PC-3 (cell line): ENCODE results near the gene GRIA4. TPM values are rescaled to one million over a fixed set of nuclear protein-coding genes. Genes with fewer than 3 reads are reported as not detected.

ENCODE experiments used
- ATAC-seq: fragments of 200-7000 bp; cut with Tn5 transposase; 2 replicates; pipeline ENCODE4 v1.9.1; 2020; ENCODE audit warnings: mild to moderate bottlenecking, moderate library complexity
- BruUV-seq: library from RNA; stranded (reverse); fragments of 400-500 nt; replicated peaks from 2 replicates; lab custom pipeline; 2021; lab: Mats Ljungman, UMichigan
- CTCF ChIA-PET: fragments of 300-600 bp; sonication (Branson Sonifier 250); formaldehyde crosslinking; loops from one replicate; lab custom pipeline; 2022; ENCODE audit warnings: antibody characterized with exemption; lab: Charles Lee
- POLR2A ChIA-PET: fragments of 300-600 bp; sonication (Branson Sonifier 250); formaldehyde crosslinking; loops from one replicate; lab custom pipeline; 2022; ENCODE audit warnings: antibody characterized with exemption; ENCODE audit not compliant: unreplicated experiment; lab: Charles Lee
- DNase-seq: peaks from one replicate; pipeline ENCODE4 v3.0.0-alpha.2; 2015
- H2AFZ ChIP-seq: fragments of 300-600 bp; sonication (generic); 2 replicates; pipeline ENCODE4 v1.6.0; 2016; ENCODE audit warnings: antibody characterized with exemption, low read length
- H3F3A ChIP-seq: fragments of 300-600 bp; sonication (generic); one replicate; pipeline ENCODE4 v1.6.0; 2017; ENCODE audit warnings: antibody characterized with exemption, low read length, control low read depth, mild to moderate bottlenecking; ENCODE audit not compliant: unreplicated experiment
- H3K27ac ChIP-seq: fragments of 300-600 bp; sonication (generic); 2 replicates; pipeline ENCODE4 v1.5.1; 2016; ENCODE audit warnings: mild to moderate bottlenecking, low read length
- H3K27me3 ChIP-seq: fragments of 300-600 bp; sonication (generic); 2 replicates; pipeline ENCODE4 v1.6.1; 2016; ENCODE audit warnings: low read length, mixed read lengths
- H3K36me3 ChIP-seq: fragments of 300-600 bp; sonication (generic); 2 replicates; pipeline ENCODE4 v1.6.1; 2016; ENCODE audit warnings: low read depth, mixed run types, low read length, mixed read lengths
- H3K4me1 ChIP-seq: fragments of 300-600 bp; sonication (generic); 2 replicates; pipeline ENCODE4 v1.5.1; 2016; ENCODE audit warnings: low read length; ENCODE audit not compliant: insufficient read depth
- H3K4me2 ChIP-seq: fragments of 300-600 bp; sonication (generic); 2 replicates; pipeline ENCODE4 v1.6.0; 2016; ENCODE audit warnings: low read length
- H3K4me3 ChIP-seq: fragments of 300-600 bp; sonication (generic); 2 replicates; pipeline ENCODE4 v1.5.1; 2016; ENCODE audit warnings: mild to moderate bottlenecking, low read length, mixed read lengths
- H3K79me2 ChIP-seq: fragments of 300-600 bp; sonication (generic); 2 replicates; pipeline ENCODE4 v1.6.1; 2017; ENCODE audit warnings: low read length, mixed read lengths
- H3K9ac ChIP-seq: fragments of 300-600 bp; sonication (generic); 2 replicates; pipeline ENCODE4 v1.6.0; 2016; ENCODE audit warnings: mild to moderate bottlenecking, low read length
- H3K9me2 ChIP-seq: fragments of 300-600 bp; sonication (generic); replicated peaks from 2 replicates; pipeline ENCODE4 v1.6.1; 2016; ENCODE audit warnings: mixed run types, low read length, mixed read lengths
- H3K9me3 ChIP-seq: fragments of 300-600 bp; sonication (generic); 2 replicates; pipeline ENCODE4 v1.6.1; 2016; ENCODE audit warnings: low read length, mixed read lengths
- H4K20me1 ChIP-seq: fragments of 300-600 bp; sonication (generic); 2 replicates; pipeline ENCODE4 v1.6.1; 2016; ENCODE audit warnings: low read length, mixed read lengths
- EZH2 ChIP-seq: fragments of 300-600 bp; sonication (generic); IDR thresholded peaks from one replicate; pipeline ENCODE4 v1.6.1; 2017; ENCODE audit warnings: antibody characterized with exemption, mild to moderate bottlenecking, low read length; ENCODE audit not compliant: unreplicated experiment
- EZH2phosphoT487 ChIP-seq: fragments of 300-600 bp; sonication (generic); IDR thresholded peaks from 2 replicates; pipeline ENCODE4 v1.6.1; 2018; ENCODE audit warnings: mild to moderate bottlenecking, antibody characterized with exemption, low read length, borderline replicate concordance
- intact Hi-C: fragments of 100-400 bp; cut with micrococcal nuclease; formaldehyde crosslinking; loops from 2 replicates; pipeline ENCODE4 v1.9.0; 2023
- total RNA-seq: library from RNA; depleted of rRNA; stranded (reverse); fragments of >200 nt; gene quantifications from 2 replicates; pipeline ENCODE4 v1.2.3, GENCODE V29; 2014
- TF ChIP-seq, protein P1 (sequence below): fragments of 300-600 bp; sonication (generic); conservative IDR thresholded peaks from 2 replicates; pipeline ENCODE4 v1.5.1; 2017; ENCODE audit warnings: antibody characterized with exemption, low read depth, mild to moderate bottlenecking, low read length

Gene GRIA4
- total RNA-seq, 1 experiment from 2014 or later, result not detected

DNA sequence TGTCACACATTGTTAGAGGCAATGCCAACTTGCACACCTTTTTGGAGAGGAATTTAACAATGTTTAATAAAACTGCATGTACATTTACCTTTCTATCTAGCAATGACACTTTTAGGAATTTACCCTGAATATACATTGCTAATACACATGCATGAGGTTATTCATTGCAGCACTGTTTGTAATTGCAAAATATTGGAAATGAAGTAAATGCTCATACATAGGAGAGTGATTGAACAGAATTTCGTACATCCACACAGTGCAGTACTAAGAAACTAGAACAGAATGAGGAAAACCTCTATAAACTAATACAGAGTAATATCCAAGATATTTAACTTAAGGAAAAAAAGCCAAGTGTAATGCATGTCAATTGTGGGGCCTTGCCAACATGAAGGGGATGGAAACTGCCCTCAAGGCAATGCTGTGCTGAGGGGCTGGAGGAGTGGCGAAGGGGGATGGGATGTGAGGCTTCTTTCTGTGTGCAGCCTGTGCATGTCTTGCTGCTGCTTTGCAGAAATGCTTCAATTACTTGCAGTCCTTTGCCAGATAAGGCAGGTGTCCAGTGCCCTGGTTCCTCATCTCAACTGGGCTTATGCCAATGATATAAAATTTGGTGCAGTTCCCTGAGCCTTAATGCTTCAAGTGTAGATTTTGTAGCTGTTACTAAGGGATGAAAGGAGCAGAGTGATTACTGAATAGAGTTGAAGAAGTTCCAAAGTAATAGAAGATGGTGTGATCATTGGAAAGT lies 96.1 kb downstream of the GRIA4 start:
- no peaks in the 10 kb centered on the region for H4K20me1 ChIP-seq
- ChIA-PET POLR2A (no interaction called here), CTCF (no interaction called here)
- H3K36me3 ChIP-seq, result no peaks in the 10 kb centered on the region
- no peak overlapping the region for H3K9ac ChIP-seq
- no peak overlapping the region for H3K4me3 ChIP-seq
- no peak for TF ChIP-seq EZH2
- TF ChIP-seq, protein P1, sequence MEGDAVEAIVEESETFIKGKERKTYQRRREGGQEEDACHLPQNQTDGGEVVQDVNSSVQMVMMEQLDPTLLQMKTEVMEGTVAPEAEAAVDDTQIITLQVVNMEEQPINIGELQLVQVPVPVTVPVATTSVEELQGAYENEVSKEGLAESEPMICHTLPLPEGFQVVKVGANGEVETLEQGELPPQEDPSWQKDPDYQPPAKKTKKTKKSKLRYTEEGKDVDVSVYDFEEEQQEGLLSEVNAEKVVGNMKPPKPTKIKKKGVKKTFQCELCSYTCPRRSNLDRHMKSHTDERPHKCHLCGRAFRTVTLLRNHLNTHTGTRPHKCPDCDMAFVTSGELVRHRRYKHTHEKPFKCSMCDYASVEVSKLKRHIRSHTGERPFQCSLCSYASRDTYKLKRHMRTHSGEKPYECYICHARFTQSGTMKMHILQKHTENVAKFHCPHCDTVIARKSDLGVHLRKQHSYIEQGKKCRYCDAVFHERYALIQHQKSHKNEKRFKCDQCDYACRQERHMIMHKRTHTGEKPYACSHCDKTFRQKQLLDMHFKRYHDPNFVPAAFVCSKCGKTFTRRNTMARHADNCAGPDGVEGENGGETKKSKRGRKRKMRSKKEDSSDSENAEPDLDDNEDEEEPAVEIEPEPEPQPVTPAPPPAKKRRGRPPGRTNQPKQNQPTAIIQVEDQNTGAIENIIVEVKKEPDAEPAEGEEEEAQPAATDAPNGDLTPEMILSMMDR, result no peak
- no peak for TF ChIP-seq EZH2phosphoT487
- intact Hi-C loops, result loop anchor here (10.0 kb wide), 1 partner anchor 501 kb away; no protein-coding TSS in a partner anchor
- H3K4me1 ChIP-seq, result peaks cover 9% of the 10 kb centered on the region
- H3K9me2 ChIP-seq, result no peaks in the 10 kb centered on the region
- ATAC-seq (no peak), DNase-seq (no peak)
- no peaks in the 10 kb centered on the region for H3K9me3 ChIP-seq
- H3K79me2 ChIP-seq, result no peaks in the 10 kb centered on the region
- BruUV-seq, result no TSS peak
- no peaks in the 10 kb centered on the region for H3K27me3 ChIP-seq
- no peaks in the 10 kb centered on the region for H3F3A ChIP-seq
- no peak overlapping the region for H3K4me2 ChIP-seq
- no peak overlapping the region for H2AFZ ChIP-seq
- no peak overlapping the region for H3K27ac ChIP-seq

DNA sequence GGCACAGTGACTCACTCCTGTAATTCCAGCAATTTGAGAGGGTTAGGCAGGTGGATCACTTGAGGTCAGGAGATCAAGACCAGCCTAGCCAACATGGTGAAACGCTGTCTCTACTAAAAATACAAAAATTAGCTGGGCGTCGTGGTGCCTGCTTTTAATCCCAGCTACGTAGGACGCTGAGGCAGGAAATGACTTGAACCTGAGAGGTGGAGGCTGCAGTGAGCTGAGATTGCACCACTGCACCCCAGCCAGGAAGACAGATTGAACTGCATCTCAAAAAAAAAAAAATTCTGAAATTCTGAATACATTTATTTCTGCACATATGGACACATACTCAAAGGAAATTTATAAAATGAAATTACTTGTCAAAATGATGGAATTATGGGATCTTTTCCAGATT lies 103.2 kb downstream of the GRIA4 start:
- H3K9me3 ChIP-seq, result no peaks in the 10 kb centered on the region
- ATAC-seq, result no peak
- no peaks in the 10 kb centered on the region for H3K79me2 ChIP-seq
- no peak for DNase-seq
- H3K9me2 ChIP-seq, result no peaks in the 10 kb centered on the region
- H3K9ac ChIP-seq, result no peak overlapping the region
- H3K27ac ChIP-seq, result no peak overlapping the region
- no peaks in the 10 kb centered on the region for H3K4me1 ChIP-seq
- no peak overlapping the region for H3K4me3 ChIP-seq
- intact Hi-C loops, result no loop called here
- TF ChIP-seq, protein P1, result no peak
- TF ChIP-seq EZH2 (no peak), EZH2phosphoT487 (no peak)
- H3K4me2 ChIP-seq, result no peak overlapping the region
- H4K20me1 ChIP-seq, result no peaks in the 10 kb centered on the region
- BruUV-seq, result no TSS peak
- no peaks in the 10 kb centered on the region for H3K36me3 ChIP-seq
- H3F3A ChIP-seq, result no peaks in the 10 kb centered on the region
- CTCF ChIA-PET, result no interaction called here
- POLR2A ChIA-PET, result no interaction called here
- H3K27me3 ChIP-seq, result no peaks in the 10 kb centered on the region
- no peak overlapping the region for H2AFZ ChIP-seq

DNA sequence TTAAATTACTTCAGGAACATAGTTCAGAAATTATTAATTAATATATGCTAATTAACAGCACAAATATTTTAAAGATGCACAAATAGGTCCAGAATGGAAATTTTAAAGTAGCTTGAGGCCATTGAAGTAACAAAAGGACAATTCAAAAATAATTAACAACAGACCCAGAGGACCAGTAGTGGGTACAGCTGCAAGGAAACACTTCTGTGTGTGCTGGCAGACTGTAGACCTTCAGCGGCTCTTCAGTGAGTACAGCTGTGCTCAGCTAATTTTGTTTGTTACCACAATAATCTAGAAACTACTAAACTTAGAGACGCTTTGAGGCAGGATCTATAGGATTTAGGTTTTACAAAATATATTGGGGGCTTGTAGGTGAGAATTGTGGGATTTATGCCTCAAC lies 103.8 kb downstream of the GRIA4 start:
- no peaks in the 10 kb centered on the region for H3K79me2 ChIP-seq
- peaks cover 2% of the 10 kb centered on the region for H3K4me1 ChIP-seq
- no peak overlapping the region for H3K9ac ChIP-seq
- H3K9me2 ChIP-seq, result no peaks in the 10 kb centered on the region
- no peak overlapping the region for H3K4me3 ChIP-seq
- no TSS peak for BruUV-seq
- intact Hi-C loops, result no loop called here
- H4K20me1 ChIP-seq, result no peaks in the 10 kb centered on the region
- TF ChIP-seq EZH2phosphoT487 (no peak), EZH2 (no peak)
- TF ChIP-seq, protein P1, result no peak
- DNase-seq (no peak), ATAC-seq (no peak)
- ChIA-PET POLR2A (no interaction called here), CTCF (no interaction called here)
- no peak overlapping the region for H3K27ac ChIP-seq
- no peaks in the 10 kb centered on the region for H3K27me3 ChIP-seq
- no peaks in the 10 kb centered on the region for H3K36me3 ChIP-seq
- no peak overlapping the region for H2AFZ ChIP-seq
- H3K9me3 ChIP-seq, result no peaks in the 10 kb centered on the region
- no peaks in the 10 kb centered on the region for H3F3A ChIP-seq
- H3K4me2 ChIP-seq, result no peak overlapping the region
